Thyroid gland (tissue), 4 donors: ENCODE data around the gene GALNT15. TPM values are rescaled to one million over a fixed set of nuclear protein-coding genes. Genes with fewer than 3 reads are reported as not detected.

Experiments used
- DNase-seq, 2 donors: peaks; one replicate each; pipeline ENCODE4 v3.0.0-alpha.2; 2019
- H3K27ac ChIP-seq, 3 donors: fragments of 200-600 bp; sonication (generic); 1 replicate in 2 of 3; 2 replicates in 1 of 3; pipeline ENCODE4 v1.5.1; 2016 to 2019; ENCODE audit warnings: mild to moderate bottlenecking in 1 of 3, moderate library complexity in 1 of 3
- H3K27me3 ChIP-seq: fragments of 200-600 bp; sonication (generic); one replicate; pipeline ENCODE4 v1.5.1; 2019
- H3K36me3 ChIP-seq, 2 donors: fragments of 200-600 bp; sonication (generic); one replicate each; pipeline ENCODE4 v1.5.1; 2016 to 2019
- H3K4me1 ChIP-seq, 2 donors: fragments of 200-600 bp; sonication (generic); one replicate each; pipeline ENCODE4 v1.5.1; 2017 to 2019
- H3K4me3 ChIP-seq, 3 donors: fragments of 200-600 bp; sonication (generic); replicated peaks in 1 of 3; 1 replicate in 2 of 3; 2 replicates in 1 of 3; pipeline ENCODE4 v1.5.1; 2016; ENCODE audit warnings: mild to moderate bottlenecking in 1 of 3
- H3K9me3 ChIP-seq: fragments of 200-600 bp; sonication (generic); one replicate; pipeline ENCODE4 v1.5.1; 2017
- CTCF ChIP-seq, 6 experiments: fragments of 200-600 bp in 3 of 6; fragments of 450-650 bp in 3 of 6; sonication (generic) in 3 of 6; IDR thresholded peaks; one replicate each; pipeline ENCODE4 v1.5.1; 2016 to 2019; ENCODE audit warnings: antibody characterized with exemption in 6 of 6, mild to moderate bottlenecking in 2 of 6, inconsistent platforms in 1 of 6, moderate library complexity in 1 of 6
- POLR2A ChIP-seq, 2 donors: fragments of 450-650 bp; IDR thresholded peaks; one replicate each; pipeline ENCODE4 v1.6.1; 2017; ENCODE audit warnings: antibody characterized with exemption in 2 of 2, mild to moderate bottlenecking in 2 of 2, moderate library complexity in 1 of 2
- WGBS, 2 donors: methylation state at CpG; one replicate each; pipeline ENCODE4 v1.1.5; 2017; 5-methylcytosine and 5-hydroxymethylcytosine counted together
- intact Hi-C: fragments of 100-400 bp; cut with DNase I; formaldehyde crosslinking; loops from one replicate; pipeline ENCODE4 v1.15.1; 2023
- total RNA-seq, 4 donors: library from RNA; depleted of rRNA; stranded (reverse); fragments of >200 nt; gene quantifications; one replicate each; pipeline ENCODE4 v1.2.3, GENCODE V29; 2016

Gene GALNT15
- total RNA-seq, 4 donors from 2014 or later: 21.3 to 226 (median 49.4) TPM

- Histone ChIP-seq H3K4me3 (no peak overlapping the region), H3K36me3 (no peaks in the 10 kb centered on the region), H3K4me1 (peaks cover 4 to 16% of the 10 kb centered on the region in 2 donors), H3K27ac (peak overlapping the region in 2 of 3 donors; percentile 10 to 34), H3K27me3 (no peaks in the 10 kb centered on the region), H3K9me3 (no peaks in the 10 kb centered on the region)
- TF ChIP-seq CTCF (IDR thresholded peaks at IDR 0.05) (no peak), POLR2A (IDR thresholded peaks at IDR 0.05) (no peak)
- DNase-seq: no peak
- intact Hi-C loops: loop anchor here (10.0 kb wide), 1 partner anchor 359 kb away; no protein-coding TSS in a partner anchor
- 86 to 87% methylated on average over 5 of the region's 5 CpGs for WGBS, 2 donors
These were observed 1.0 kb upstream of the GALNT15 start for GRCh38 chr3:16173283-16174025.

DNA sequence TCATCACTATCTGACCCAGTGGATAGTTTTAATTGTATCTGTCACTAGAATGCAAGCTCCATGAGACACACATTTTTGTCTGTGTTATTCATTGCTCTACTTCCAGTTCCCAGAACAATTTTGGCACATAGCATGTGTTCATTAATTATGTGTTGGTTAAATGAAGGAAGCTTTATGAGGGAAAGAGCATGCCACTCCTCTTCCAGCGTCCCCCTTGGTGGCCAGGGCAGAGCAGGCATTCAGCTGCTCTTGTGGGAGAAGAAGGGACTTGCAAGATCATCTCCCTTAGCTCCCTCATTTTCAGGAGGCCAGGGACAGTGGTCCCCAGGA lies 489 bp upstream of the GALNT15 start:
- peaks cover 4 to 16% of the 10 kb centered on the region in 2 donors for H3K4me1 ChIP-seq
- no peaks in the 10 kb centered on the region for H3K27me3 ChIP-seq
- H3K9me3 ChIP-seq: no peaks in the 10 kb centered on the region
- no peaks in the 10 kb centered on the region for H3K36me3 ChIP-seq
- intact Hi-C loops: loop anchor here (10.0 kb wide), 1 partner anchor 359 kb away; no protein-coding TSS in a partner anchor
- no peak for TF ChIP-seq CTCF (IDR thresholded peaks at IDR 0.05)
- no peak for TF ChIP-seq POLR2A (IDR thresholded peaks at IDR 0.05)
- no peak for DNase-seq
- H3K4me3 ChIP-seq: no peak overlapping the region
- peak overlapping the region in 1 of 3 donors; percentile 34 for H3K27ac ChIP-seq
- 7 to 89% methylated on average over 1 of the region's 1 CpG for WGBS, 2 donors

DNA sequence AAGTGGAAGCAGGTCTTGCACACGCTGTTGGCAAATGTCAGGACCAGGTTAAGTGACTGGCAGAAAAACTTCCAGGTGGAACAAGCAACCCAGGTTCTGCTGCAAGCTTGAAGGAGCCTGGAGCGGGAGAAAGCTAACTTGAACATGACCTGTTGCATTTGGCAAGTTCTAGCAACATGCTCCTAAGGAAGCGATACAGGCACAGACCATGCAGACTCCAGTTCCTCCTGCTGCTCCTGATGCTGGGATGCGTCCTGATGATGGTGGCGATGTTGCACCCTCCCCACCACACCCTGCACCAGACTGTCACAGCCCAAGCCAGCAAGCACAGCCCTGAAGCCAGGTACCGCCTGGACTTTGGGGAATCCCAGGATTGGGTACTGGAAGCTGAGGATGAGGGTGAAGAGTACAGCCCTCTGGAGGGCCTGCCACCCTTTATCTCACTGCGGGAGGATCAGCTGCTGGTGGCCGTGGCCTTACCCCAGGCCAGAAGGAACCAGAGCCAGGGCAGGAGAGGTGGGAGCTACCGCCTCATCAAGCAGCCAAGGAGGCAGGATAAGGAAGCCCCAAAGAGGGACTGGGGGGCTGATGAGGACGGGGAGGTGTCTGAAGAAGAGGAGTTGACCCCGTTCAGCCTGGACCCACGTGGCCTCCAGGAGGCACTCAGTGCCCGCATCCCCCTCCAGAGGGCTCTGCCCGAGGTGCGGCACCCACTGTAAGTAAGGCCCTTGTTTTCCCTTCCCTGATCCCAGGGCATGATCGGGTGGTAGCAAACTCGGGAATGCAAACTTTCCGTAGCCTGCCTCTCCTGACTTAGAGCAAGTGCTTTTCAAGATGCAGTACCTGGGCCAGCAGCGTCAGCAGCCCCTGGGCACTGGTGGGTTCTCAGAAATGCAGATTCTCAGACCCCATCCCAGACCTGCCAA lies 759 bp downstream of the GALNT15 start:
- Histone ChIP-seq H3K27me3 (no peaks in the 10 kb centered on the region), H3K4me1 (peaks cover 4 to 16% of the 10 kb centered on the region in 2 donors), H3K36me3 (no peaks in the 10 kb centered on the region), H3K4me3 (peak overlapping the region in 1 of 3 donors; percentile 27), H3K27ac (peak overlapping the region; percentile 46 to 68 (median 49)), H3K9me3 (no peaks in the 10 kb centered on the region)
- TF ChIP-seq CTCF (IDR thresholded peaks at IDR 0.05) (no peak), POLR2A (IDR thresholded peaks at IDR 0.05) (no peak)
- 75 to 79% methylated on average over 14 to 19 of the region's 19 CpGs for WGBS, 2 donors
- DNase-seq: peak in 1 of 2 donors; percentile 27
- intact Hi-C loops: loop anchor here (10.0 kb wide), 1 partner anchor 360 kb away; no protein-coding TSS in a partner anchor

- Histone ChIP-seq H3K4me1 (peaks cover 4 to 16% of the 10 kb centered on the region in 2 donors), H3K27me3 (no peaks in the 10 kb centered on the region), H3K4me3 (peak overlapping the region in 1 of 3 donors; percentile 27), H3K27ac (peak overlapping the region; percentile 49 to 68 (median 54)), H3K9me3 (no peaks in the 10 kb centered on the region), H3K36me3 (no peaks in the 10 kb centered on the region)
- intact Hi-C loops: loop anchor here (2.0 to 10.0 kb wide), 2 partner anchors 128 to 362 kb away; no protein-coding TSS in a partner anchor
- WGBS, 2 donors: 75 to 78% methylated on average over 6 of the region's 6 CpGs
- TF ChIP-seq POLR2A (IDR thresholded peaks at IDR 0.05) (no peak), CTCF (IDR thresholded peaks at IDR 0.05) (no peak)
- DNase-seq: no peak
These were observed 2.0 kb downstream of the GALNT15 start for GRCh38 chr3:16176391-16177030.
